HG03342 (cell line): Measurements from ENCODE around the gene PRG3.
"Not testable (repeated sequence)": the region's sequence is repeated elsewhere in the genome, so short reads cannot be mapped to it uniquely, and the experiment has no call there.

Source experiments
- ATAC-seq: cut with Tn5 transposase; IDR thresholded peaks from one replicate; pipeline ENCODE4 v1.9.1; 2021; ENCODE audit warnings: mild to moderate bottlenecking, moderate library complexity; ENCODE audit not compliant: unreplicated experiment

The PRG3 gene

DNA sequence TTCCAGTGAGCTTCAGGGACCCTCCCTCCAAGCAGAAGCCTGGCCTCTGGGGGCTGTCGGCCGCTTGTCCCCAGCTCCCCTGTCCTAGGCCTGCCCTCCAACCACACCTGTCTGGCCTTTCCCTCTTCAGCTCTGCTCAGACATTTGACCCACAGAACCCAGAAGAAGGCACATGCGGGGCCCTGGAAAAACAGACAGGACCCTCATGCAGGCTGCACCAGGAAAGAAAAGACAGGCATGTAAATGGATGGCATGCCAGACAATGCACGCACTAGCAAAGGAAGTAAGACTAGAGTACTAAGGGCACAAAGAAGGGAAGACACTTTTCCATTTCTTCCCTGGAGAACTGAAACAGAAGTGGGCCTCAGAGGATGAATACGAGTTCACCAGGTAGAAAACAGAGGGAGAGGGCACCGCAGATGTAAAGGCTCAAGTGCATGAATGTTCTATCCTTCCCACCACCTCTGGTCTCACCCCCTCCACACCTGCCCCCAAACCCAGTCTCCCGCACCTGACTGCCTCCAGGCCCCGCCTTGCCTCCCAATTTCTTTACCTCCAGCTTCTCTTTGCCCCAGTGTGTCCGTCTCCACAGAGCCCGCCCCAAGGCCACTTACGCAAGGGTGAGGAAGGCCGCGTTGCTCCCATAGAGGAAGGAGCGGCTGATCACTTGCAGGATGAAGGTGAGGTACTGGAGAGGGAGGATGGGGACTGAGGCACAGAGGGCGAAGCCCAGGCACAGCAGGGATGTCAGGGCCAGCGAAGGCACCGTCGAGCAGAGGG lies 28.6 kb upstream of the PRG3 start:
- no peak for ATAC-seq

DNA sequence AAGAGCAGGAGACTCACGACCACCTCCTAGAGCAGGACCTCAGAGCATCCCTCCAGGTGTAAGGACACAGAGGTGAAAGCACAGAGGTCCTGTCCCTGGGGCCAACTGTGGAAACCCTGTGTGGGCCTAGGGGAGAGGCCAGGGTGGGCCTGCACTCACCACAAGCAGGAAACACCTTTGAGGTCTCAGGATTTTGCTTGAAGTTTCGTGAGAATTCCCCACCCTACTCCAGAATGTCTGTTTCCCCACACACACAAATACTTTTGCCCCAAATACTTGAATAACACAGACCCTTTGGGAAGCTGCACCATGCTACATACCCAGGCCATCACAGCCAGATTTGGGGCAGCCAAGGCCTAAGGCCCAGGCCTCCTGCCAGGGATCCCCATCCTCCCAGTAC lies 27.8 kb upstream of the PRG3 start:
- no peak for ATAC-seq

DNA sequence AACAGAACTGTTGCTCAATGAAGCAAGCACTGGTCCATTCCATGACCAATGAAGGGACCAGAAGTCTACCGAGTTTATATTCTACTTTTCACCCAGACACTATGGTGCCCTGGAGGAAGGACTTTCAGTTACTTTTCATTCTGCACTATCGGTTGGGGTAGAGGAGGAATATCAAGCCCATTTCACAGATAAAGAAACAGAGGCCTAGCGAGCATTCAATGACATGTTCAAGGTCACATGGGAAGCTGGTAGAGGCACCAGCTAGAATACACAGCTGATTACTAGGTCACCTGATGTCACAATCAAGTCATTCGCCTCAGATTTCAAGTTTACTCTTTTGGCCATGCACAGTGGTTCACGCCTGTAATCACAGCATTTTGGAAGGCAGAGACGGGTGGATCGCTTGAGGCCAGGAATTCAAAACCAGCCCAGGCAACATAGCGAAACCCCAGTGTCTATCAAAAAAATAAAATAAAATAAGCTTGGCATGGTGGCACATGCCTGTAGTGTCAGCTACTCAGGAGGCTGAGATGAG lies 27.1 kb upstream of the PRG3 start:
- ATAC-seq: no peak

GRCh38 chr11:57407010-57407920 lies 26.3 kb upstream of the PRG3 start:
- no peak for ATAC-seq

GRCh38 chr11:57406337-57406904 lies 25.5 kb upstream of the PRG3 start:
- ATAC-seq: peak; percentile 91

DNA sequence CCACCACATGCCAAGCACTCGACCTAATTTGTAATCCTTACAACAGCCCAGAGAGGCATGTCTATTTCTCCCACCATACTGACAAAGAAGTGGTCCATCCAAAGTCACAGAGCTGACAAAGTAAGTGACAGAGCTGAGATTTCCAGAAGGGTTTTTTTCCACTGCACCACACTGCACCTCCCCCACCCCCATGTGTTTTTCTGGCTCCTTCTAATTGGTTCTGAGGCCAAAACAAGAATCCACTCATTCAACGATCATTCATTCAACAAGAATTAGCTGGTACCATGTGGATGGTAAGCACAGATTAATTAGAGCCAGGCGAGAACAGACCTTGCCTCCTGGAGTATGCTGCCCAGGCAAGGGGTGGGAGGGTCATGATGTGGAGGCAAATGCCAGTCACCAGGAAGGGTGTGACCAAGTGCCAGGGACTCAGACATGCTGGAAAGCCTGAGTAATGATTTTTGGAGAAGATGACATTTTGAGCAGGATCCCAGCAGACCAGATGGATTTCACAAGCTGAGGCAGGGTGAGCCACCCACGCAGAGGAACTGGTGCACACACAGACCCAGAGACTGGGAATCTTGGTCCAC lies 24.4 kb upstream of the PRG3 start:
- ATAC-seq: no peak

- no peak for ATAC-seq
These were observed 22.8 kb upstream of the PRG3 start for GRCh38 chr11:57403802-57404147.

DNA sequence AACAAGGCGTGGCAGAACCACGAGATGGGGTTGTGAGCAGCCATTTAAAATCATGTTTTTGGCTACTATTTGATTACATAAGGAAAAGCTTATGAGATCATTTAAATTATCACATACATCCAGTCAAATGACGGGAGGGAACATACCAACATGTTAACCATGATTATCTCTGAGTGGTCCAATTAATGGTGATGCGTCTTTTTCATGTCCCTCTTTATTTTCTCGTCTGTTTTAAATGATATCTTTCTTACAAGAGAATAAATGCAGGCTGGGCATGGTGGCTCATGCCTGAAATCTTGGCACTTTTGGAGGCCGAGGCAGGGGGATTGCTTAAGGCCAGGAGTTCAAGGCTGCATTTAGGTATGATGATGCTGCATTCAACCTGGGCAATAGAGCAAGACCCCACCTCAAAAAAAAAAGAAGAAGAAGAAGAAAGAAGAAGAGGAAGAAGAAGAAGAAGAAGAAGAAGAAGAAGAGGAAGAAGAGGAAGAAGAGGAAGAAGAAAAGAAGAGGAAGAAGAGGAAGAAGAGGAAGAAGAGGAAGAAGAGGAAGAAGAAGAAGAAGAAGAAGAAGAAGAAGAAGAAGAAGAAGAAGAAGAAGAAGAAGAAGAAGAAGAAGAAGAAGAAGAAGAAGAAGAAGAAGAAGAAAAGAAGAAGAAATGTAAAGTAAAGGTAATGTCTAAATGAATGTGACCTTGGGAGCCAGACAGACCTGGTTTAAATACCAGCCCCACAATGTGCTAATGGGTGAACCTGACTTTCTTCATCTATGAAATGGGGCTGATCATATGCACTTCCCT lies 22.3 kb upstream of the PRG3 start:
- not testable (repeated sequence) for ATAC-seq

DNA sequence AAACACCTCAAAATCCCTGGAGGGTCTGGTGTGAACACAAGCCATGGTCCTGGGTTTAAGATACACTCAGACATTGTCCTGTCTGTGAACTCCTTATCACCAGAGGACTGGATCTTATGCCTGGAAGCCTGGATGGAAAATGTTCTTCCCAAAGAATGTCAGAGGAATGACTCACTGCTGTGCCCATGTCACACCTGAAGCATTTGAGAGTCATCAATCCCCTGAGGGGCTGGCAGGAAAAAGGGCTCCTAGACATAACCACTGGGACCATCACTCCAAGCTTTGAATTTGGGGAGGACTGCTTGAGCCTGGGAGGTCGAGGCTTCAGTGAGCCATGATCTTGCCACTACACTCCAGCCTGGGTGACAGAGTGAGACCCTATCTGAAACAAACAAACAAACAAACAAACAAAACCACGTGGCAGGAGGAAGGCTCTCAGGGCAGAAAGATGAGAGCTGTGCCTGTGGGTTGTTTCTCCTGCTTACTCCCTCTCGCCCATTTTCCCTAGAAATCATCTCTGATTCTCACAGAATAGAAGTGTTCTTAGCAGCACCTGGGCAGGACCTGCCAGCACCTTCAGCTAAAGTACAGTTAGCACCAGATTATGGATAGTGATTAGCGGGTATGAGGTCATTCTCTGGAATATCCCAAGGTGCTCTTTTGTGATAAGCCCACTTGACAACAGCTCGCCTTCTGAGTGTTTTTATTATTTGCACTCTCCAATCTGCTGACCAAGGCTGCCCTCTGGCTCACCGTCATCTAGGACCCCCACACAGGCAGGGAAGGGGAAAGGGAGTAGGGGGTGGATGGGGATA lies 21.4 kb upstream of the PRG3 start:
- no peak for ATAC-seq

GRCh38 chr11:57399972-57400578 lies 19.1 kb upstream of the PRG3 start:
- no peak for ATAC-seq

DNA sequence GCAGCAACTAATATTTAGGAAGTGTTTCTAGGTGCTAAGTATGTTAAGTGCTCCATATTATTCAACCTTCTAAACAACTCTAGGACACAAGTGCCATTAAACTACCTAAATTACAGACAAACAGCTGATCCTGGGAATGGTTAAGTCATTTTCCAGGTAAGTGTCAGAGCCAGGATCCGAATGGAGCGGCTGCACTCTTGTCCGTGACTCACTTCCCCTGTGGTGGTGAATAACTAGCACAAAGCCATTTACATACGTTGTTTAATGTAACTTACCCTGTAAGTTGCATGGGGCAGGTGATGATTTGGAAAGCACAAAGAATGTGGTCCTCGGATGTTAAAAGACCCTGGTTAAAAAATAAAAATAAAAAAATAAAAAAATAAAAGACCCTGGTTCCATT lies 18.3 kb upstream of the PRG3 start:
- ATAC-seq: no peak

DNA sequence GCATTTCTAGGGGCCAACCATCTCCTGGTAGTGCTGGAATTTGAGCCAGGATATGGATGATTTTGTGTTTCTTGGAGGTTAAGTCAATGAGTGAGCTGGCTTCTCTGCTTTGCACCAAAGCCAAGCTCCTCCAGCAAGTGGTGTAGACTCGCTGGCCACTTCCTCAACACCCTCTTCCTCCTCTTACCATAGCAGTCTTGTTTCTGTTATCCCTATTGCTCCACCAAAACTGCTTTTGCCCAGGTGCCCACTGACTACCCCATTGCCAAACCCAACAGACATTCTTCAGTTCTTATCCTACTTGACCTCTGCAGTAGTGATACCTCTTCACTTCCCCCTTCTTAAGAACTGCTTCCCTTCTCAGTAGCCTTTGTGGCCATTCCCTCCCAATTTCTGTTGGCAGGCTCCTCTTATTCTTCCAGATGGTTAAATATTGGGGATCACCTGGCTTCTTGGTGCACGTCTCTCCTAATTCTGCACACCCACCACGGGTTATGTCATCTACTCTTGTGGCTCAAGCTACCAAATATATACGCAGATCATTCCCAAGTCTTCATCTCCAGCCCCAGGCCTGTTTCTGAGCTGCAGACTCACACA lies 16.5 kb upstream of the PRG3 start:
- no peak for ATAC-seq

DNA sequence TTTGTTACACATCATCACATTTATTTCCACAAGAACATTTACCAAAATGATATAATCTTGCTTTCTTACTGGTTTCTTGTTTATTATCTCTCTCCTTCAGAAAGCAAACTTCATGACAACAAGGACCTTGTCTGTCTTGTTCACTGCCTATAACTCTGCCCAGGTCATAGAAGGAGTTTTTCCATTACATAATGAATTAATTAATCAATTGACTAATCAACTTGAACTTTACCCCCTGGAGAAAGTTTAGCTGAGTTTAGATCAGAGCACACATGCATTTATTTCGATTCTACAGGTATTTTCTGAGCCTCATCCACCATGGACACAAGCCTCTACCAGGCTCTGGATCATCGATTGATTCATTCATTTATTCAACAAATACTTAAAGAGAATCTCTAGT lies 15.8 kb upstream of the PRG3 start:
- ATAC-seq: no peak

DNA sequence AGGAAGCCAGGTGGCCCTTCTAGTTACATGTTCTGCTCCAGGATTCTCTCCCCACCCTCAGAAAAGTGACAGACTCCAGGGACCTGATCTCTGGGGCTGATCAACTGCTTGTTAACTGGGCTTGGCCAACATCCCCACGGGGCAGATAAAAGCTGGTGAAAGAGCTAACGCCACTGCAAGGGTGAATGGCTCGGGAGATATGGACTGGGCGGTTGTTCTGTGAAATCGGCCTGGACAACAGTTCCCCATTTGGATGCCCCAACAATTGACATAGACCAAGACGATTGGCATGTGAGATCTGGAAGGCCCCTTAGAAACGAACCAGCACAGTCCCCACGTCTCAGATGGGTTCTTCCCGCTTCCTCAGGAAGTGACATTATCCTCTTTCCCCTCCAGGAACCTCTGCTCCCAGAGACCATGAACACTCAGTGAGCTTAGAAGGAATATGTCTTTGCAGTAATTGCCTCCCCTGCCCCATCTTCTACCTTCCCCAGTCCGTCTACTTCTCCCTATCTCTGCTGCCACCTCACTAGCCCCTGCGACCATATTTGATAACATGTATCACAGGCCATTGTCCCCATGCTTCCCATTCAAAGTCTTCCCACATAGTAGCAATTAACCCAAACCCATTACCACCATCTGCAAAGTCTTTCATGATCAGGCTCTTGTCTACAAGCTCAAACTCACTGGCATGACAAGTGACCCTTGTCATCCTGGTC lies 15.1 kb upstream of the PRG3 start:
- ATAC-seq: no peak

DNA sequence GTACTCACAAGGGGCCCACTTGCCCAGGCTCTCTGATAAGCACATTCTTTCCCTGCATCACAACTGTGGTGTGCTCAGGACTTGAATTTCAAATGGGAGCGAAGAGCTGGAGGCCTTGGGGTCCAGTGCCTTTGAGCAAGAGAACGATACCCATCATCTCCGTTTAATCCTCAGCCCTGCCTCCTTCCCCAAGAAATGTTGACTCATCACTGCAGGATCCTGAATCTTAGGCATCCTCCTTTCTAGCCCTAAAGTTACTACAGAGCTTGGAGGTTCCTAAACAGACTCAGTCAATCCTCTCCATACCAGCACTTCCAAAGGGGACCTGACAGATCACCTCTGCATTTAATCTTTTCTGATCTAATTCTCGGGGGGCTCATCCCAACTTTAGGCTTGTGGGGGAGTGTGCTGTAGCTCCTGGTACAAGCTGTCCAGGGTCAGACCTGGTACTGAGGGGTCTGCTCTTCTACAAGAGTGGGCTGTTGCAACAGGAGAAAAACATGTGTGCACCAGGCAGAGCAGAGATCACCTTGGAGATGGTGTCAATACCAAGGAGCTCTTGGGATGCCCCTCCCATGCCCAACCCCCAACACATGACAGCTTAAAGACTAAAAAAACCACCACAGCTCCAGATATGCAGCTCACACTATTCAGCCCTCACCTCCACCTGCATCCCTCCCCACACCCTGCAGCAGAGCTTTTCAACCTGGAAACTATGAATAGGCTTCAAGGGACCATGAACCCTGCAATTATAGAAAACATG lies 13.4 kb upstream of the PRG3 start:
- no peak for ATAC-seq

GRCh38 chr11:57392763-57393105 lies 11.8 kb upstream of the PRG3 start:
- no peak for ATAC-seq

DNA sequence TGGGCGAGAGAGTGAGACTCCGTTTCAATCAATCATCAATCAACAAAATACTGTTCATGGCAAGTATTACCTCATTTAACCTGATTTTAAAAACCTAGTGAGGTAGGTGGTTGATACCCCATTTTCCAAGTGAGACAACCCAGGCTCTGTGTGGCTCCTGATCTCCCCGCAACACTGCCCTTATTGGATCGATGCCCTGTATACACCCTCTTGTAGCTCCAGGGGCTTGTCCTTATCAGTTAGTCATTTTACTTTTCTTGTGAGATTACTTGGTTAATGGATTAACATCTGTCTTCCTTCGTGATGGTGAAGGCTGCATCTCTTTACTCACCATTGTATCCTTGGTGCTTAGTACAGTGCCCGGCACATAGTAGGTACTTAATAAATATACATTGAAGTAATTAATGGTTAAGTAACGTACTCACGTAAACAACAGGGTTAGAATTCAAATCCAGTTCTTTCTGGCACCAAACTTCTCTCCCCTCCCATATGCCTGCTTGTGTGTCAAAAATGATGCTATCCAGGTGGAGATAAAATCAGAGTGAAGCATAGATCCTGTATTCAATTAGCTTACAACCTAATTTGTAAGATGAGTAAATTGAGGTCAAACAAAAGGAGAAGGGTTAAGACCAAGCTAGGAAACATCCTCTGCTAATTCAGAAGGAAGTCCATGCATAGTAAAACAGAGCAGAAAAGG lies 11.3 kb upstream of the PRG3 start:
- no peak for ATAC-seq
